Activated CD4-positive, alpha-beta T cell treated with anti-CD3 and anti-CD28 coated beads, Interleukin-2, amount 10 ng/mL, durations not matched to agents 24 days and 14 days (primary cell): ENCODE measurements around the gene ORMDL2. TPM values are rescaled to one million over a fixed set of nuclear protein-coding genes. Genes with fewer than 3 reads are reported as not detected.
"Not testable (repeated sequence)": the region's sequence is repeated elsewhere in the genome, so short reads cannot be mapped to it uniquely, and the experiment has no call there.

ENCODE experiments used
- DNase-seq: peaks from one replicate; pipeline ENCODE4 v3.0.0; 2022
- H3K27ac Mint-ChIP-seq: one replicate; pipeline ENCODE4 v1.8.0; 2022; ENCODE audit warnings: mild to moderate bottlenecking, mixed read lengths
- H3K27me3 Mint-ChIP-seq: one replicate; pipeline ENCODE4 v1.8.0; 2022; ENCODE audit warnings: mixed read lengths
- H3K36me3 Mint-ChIP-seq: one replicate; pipeline ENCODE4 v1.8.0; 2022; ENCODE audit warnings: low read depth, mild to moderate bottlenecking, mixed read lengths
- H3K4me1 Mint-ChIP-seq: one replicate; pipeline ENCODE4 v1.8.0; 2021; ENCODE audit warnings: mixed read lengths
- H3K4me3 Mint-ChIP-seq: one replicate; pipeline ENCODE4 v1.8.0; 2022; ENCODE audit warnings: mild to moderate bottlenecking, moderate library complexity, mixed read lengths
- H3K9me3 Mint-ChIP-seq: one replicate; pipeline ENCODE4 v1.8.0; 2021; ENCODE audit warnings: mixed read lengths
- intact Hi-C: fragments of 100-400 bp; cut with micrococcal nuclease; formaldehyde crosslinking; loops from one replicate; pipeline ENCODE4 v1.15.1; 2023
- total RNA-seq: library from RNA; stranded (reverse); gene quantifications from 2 replicates; pipeline ENCODE4 v1.2.3, GENCODE V29; 2022

The ORMDL2 gene
- total RNA-seq, 1 donor from 2014 or later: 55.8 TPM

GRCh38 chr12:55849616-55850343 is 31.9 kb downstream of the ORMDL2 start:
- Mint-ChIP-seq H3K27me3 (peaks cover 16% of the 10 kb centered on the region), H3K36me3 (no peaks in the 10 kb centered on the region), H3K4me1 (peaks cover 10% of the 10 kb centered on the region), H3K9me3 (no peaks in the 10 kb centered on the region), H3K27ac (no peak overlapping the region), H3K4me3 (no peak overlapping the region)
- DNase-seq: no peak
- intact Hi-C loops: loop anchor here (5.0 kb wide), 1 partner anchor 48 kb away; no protein-coding TSS in a partner anchor

GRCh38 chr12:55850401-55850800 is 32.6 kb downstream of the ORMDL2 start:
- DNase-seq: no peak
- intact Hi-C loops: no loop called here
- Mint-ChIP-seq H3K9me3 (no peaks in the 10 kb centered on the region), H3K27ac (no peak overlapping the region), H3K36me3 (no peaks in the 10 kb centered on the region), H3K4me1 (peaks cover 10% of the 10 kb centered on the region), H3K27me3 (peaks cover 16% of the 10 kb centered on the region), H3K4me3 (no peak overlapping the region)

GRCh38 chr12:55850893-55851292 is 33.1 kb downstream of the ORMDL2 start:
- Mint-ChIP-seq H3K36me3 (no peaks in the 10 kb centered on the region), H3K4me1 (peaks cover 10% of the 10 kb centered on the region), H3K9me3 (no peaks in the 10 kb centered on the region), H3K4me3 (no peak overlapping the region), H3K27ac (no peak overlapping the region), H3K27me3 (peaks cover 16% of the 10 kb centered on the region)
- DNase-seq: no peak
- intact Hi-C loops: no loop called here

GRCh38 chr12:55852740-55853139 is 34.9 kb downstream of the ORMDL2 start:
- no peaks in the 10 kb centered on the region for H3K36me3 Mint-ChIP-seq
- H3K27ac Mint-ChIP-seq: no peak overlapping the region
- intact Hi-C loops: no loop called here
- H3K4me3 Mint-ChIP-seq: no peak overlapping the region
- H3K9me3 Mint-ChIP-seq: no peaks in the 10 kb centered on the region
- peaks cover 2% of the 10 kb centered on the region for H3K4me1 Mint-ChIP-seq
- DNase-seq: no peak
- peaks cover 16% of the 10 kb centered on the region for H3K27me3 Mint-ChIP-seq

GRCh38 chr12:55861396-55861795 is 43.6 kb downstream of the ORMDL2 start:
- H3K27me3 Mint-ChIP-seq: no peaks in the 10 kb centered on the region
- no peaks in the 10 kb centered on the region for H3K9me3 Mint-ChIP-seq
- H3K27ac Mint-ChIP-seq: no peak overlapping the region
- no peak overlapping the region for H3K4me3 Mint-ChIP-seq
- H3K4me1 Mint-ChIP-seq: no peaks in the 10 kb centered on the region
- DNase-seq: no peak
- intact Hi-C loops: no loop called here
- H3K36me3 Mint-ChIP-seq: no peaks in the 10 kb centered on the region

GRCh38 chr12:55861871-55862270 is 44.0 kb downstream of the ORMDL2 start:
- H3K27ac Mint-ChIP-seq: no peak overlapping the region
- intact Hi-C loops: no loop called here

GRCh38 chr12:55862286-55862685 is 44.4 kb downstream of the ORMDL2 start:
- H3K4me1 Mint-ChIP-seq: no peaks in the 10 kb centered on the region
- no peak for DNase-seq
- H3K27me3 Mint-ChIP-seq: no peaks in the 10 kb centered on the region
- intact Hi-C loops: no loop called here
- no peaks in the 10 kb centered on the region for H3K9me3 Mint-ChIP-seq
- H3K36me3 Mint-ChIP-seq: no peaks in the 10 kb centered on the region
- H3K27ac Mint-ChIP-seq: no peak overlapping the region
- no peak overlapping the region for H3K4me3 Mint-ChIP-seq

More at GRCh38 chr12:55861871-55862270, 44.0 kb downstream of the ORMDL2 start:
- Mint-ChIP-seq H3K27me3 (no peaks in the 10 kb centered on the region), H3K4me1 (no peaks in the 10 kb centered on the region), H3K36me3 (no peaks in the 10 kb centered on the region), H3K4me3 (no peak overlapping the region), H3K9me3 (no peaks in the 10 kb centered on the region)
- no peak for DNase-seq

- H3K4me1 Mint-ChIP-seq, H3K4me3 Mint-ChIP-seq, intact Hi-C loops, H3K27ac Mint-ChIP-seq, DNase-seq, H3K27me3 Mint-ChIP-seq, H3K9me3 Mint-ChIP-seq, H3K36me3 Mint-ChIP-seq: not testable (repeated sequence)
Observed at GRCh38 chr12:55862931-55863330, 45.1 kb downstream of the ORMDL2 start.

- Mint-ChIP-seq H3K36me3 (no peaks in the 10 kb centered on the region), H3K9me3 (no peaks in the 10 kb centered on the region), H3K4me1 (no peaks in the 10 kb centered on the region), H3K27ac (no peak overlapping the region), H3K27me3 (no peaks in the 10 kb centered on the region), H3K4me3 (no peak overlapping the region)
- intact Hi-C loops: no loop called here
- no peak for DNase-seq
Observed at GRCh38 chr12:55865327-55865726, 47.5 kb downstream of the ORMDL2 start.

- H3K27ac Mint-ChIP-seq, DNase-seq, H3K27me3 Mint-ChIP-seq, intact Hi-C loops, H3K36me3 Mint-ChIP-seq, H3K9me3 Mint-ChIP-seq, H3K4me3 Mint-ChIP-seq, H3K4me1 Mint-ChIP-seq: not testable (repeated sequence)
Observed at GRCh38 chr12:55866454-55867004, 48.7 kb downstream of the ORMDL2 start.

Other genes with a start within 250 kb of the ORMDL2 start
- gene OR2AP1, start 245.6 kb upstream of the ORMDL2 start, total RNA-seq: not detected in 2 replicates
- not detected in 2 replicates for gene OR10P1, start 181.1 kb upstream of the ORMDL2 start, total RNA-seq
- 0.65 and 1.5 TPM in 2 replicates for gene ITGA7, start 110.1 kb upstream of the ORMDL2 start, total RNA-seq
- gene BLOC1S1, start 102.0 kb upstream of the ORMDL2 start, total RNA-seq: 62.7 and 64.8 TPM in 2 replicates
- gene RDH5, start 97.6 kb upstream of the ORMDL2 start, total RNA-seq: 7.1 and 8.4 TPM in 2 replicates
- gene CD63, start 89.0 kb upstream of the ORMDL2 start, total RNA-seq: 190 and 196 TPM in 2 replicates
- 14.3 and 15.1 TPM in 2 replicates for gene GDF11, start 74.9 kb upstream of the ORMDL2 start, total RNA-seq
- gene SARNP, start 317 bp upstream of the ORMDL2 start, total RNA-seq: 76.6 and 81.6 TPM in 2 replicates
- gene DNAJC14, start 11.5 kb downstream of the ORMDL2 start, total RNA-seq: 39.8 and 42.0 TPM in 2 replicates
- gene MMP19, start 24.9 kb downstream of the ORMDL2 start, total RNA-seq: not detected in 2 replicates
- 34.8 and 35.6 TPM in 2 replicates for gene PYM1, start 109.9 kb downstream of the ORMDL2 start, total RNA-seq
- 355 and 365 TPM in 2 replicates for gene DGKA, start 113.1 kb downstream of the ORMDL2 start, total RNA-seq
- gene PMEL, start 148.0 kb downstream of the ORMDL2 start, total RNA-seq: not detected in 2 replicates
- gene CDK2, start 148.8 kb downstream of the ORMDL2 start, total RNA-seq: 108 and 110 TPM in 2 replicates
- 39.0 and 40.2 TPM in 2 replicates for gene RAB5B, start 156.0 kb downstream of the ORMDL2 start, total RNA-seq
- gene SUOX, start 179.2 kb downstream of the ORMDL2 start, total RNA-seq: 9.3 and 10.2 TPM in 2 replicates
- gene IKZF4, start 203.0 kb downstream of the ORMDL2 start, total RNA-seq: 24.3 and 26.1 TPM in 2 replicates
- 40.5 and 46.3 TPM in 2 replicates for gene RPS26, start 223.9 kb downstream of the ORMDL2 start, total RNA-seq